Measurements from ENCODE around the gene GPD1. TPM values are rescaled to one million over a fixed set of nuclear protein-coding genes. Genes with fewer than 3 reads are reported as not detected.
A peak's percentile ranks its signal among the peaks of the same experiment; 100 is the strongest.

Gene GPD1
- total RNA-seq, 1 donor, result under 0.01 TPM

DNA sequence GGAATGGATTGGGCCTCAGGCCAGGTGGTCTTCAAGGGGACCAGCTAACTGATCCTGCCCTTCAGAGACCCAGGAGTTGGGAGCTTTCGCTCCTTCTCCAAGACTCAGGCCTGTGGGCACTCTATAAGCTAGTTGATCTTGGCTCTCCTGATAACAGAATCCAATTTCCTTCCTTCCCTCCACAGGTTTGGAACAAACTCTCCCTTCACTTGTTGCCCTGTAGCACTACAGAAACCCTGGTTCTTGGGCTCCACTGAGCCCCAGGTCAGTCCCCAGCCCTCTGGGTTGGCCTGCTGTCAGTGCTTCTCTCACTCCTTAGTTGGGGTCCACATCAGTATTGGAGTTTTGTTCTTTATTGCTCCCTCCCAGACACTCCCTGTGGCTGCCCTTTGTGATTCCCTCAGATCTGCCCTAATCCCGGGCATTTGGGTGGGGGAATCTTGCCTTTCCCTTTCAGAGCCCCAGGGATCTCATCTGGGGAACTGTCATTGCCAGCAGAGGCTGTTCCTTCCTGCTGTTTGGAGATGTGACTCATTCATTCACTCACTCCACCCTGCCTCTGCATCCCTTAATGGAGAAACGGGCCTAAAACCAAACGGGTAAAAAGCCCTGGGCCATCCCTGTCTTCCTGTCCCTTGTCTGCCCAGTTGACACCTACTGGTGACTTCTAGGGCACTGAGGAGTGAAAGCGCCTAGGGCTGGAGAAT is 4.4 kb upstream of the GPD1 start:
- no peak for DNase-seq (ENCODE audit: low read depth in 2 of 3, low spot score in 2 of 3)

DNA sequence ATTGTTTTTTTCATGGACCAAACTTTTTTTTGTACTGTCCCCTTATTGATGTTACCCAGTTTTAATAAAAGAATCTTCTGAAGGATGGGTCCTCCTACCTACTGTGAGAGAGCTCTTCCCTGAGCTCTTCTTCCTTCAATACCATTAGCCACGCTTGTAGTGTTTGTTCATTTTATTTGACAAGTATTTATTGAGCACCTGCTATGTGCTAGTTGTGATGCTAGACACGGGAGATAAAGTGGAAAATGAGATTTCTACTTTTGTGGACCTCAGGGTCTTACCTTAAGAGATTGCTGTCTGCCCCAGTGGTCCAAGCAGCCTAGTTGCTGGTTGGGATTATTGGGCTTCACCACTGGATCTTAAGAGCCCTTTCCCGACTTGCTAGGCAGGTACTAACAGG is 3.2 kb upstream of the GPD1 start:
- DNase-seq (ENCODE audit: low read depth in 2 of 3, low spot score in 2 of 3), result no peak

DNA sequence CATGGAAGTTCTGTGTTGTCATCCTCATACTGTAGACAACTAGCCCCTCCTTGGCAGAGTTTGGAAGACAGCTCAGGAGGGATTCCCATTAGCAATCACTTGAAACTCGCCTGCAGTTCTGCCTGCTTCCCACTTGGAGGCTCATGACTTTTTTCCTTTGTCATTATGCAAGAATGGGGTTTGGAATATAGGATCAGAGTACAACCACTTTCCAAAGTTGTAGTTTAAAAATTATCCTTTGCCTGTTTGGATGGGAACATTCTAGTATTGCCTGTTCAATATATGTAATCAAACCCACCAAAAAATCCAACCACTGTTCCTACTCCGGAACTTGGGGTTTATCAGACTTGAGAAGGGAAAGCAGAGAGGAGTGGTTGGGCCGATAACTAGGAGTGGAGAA is 2.1 kb upstream of the GPD1 start:
- DNase-seq (ENCODE audit: low read depth in 2 of 3, low spot score in 2 of 3), result no peak

DNA sequence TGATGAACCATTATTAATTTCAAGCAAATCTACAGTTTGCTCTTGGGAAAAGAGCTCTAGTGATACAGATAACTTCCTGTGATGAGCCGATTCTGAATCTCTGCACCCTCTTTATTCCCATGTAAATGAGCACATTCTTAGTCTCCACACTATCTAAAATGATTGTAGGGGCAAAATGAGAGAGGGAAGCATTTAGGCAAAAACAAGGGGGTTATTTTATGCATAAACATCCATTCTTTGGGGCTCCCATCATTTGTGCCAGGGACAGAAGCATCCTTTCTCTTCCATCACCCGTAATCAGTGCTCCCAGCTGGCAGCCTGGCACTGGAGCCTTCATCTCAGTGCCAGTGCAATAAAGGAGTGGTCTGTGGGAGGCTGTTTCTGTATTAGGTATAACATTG is 1.7 kb upstream of the GPD1 start:
- no peak for DNase-seq (ENCODE audit: low read depth in 2 of 3, low spot score in 2 of 3)

DNA sequence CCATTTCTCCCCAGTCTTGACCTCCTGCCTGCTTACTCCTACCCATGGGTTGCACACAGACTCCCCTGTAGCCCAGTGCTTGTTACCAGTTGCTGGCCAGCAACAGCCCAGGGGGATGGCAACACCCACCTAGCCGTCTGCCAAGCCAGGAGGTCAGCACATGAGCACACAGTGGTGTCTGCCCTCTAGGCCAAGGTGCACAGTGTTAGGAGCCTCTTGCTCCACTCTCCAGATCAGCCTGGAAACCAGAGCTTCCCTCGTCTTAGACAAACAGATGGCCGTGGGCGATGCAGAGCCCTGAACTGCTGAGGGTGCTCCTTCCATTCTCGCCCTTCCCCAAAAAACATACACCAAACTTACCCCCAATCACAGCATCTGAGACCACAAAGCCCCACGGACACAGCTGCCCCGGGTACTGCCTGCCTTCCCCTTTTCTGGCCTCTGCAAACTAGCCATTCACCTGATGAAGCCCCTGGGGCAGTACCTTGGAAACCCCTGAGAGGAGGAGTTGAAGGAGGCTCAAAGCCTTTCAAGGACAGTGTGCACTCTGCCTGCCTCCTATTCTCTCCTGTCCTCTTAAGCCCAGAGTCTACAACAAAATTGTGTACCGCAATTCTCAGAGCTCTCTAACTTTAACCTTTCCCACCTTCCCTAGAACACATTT is 1.0 kb upstream of the GPD1 start:
- no peak for DNase-seq (ENCODE audit: low read depth in 2 of 3, low spot score in 2 of 3)

DNA sequence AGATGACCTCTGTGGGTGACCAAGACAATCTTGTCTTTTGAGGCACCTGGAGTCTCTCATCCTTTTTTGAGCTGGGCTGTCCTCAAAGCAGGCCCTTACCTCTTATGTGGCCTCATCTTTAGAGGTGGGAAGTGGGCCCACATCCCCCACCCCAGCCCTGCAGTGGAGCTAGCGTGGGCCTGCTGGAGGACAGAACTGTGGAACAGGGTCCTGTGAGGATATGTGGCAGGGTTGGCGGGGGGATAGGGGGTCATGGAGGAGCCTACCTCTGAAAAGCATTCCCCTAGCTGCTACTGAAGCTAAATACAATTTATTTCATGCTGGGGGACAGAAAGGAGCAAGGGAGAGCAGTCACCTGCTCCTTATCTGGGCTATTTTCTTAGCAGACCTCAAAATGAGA is 457 bp upstream of the GPD1 start:
- DNase-seq (ENCODE audit: low read depth in 2 of 3, low spot score in 2 of 3), result no peak

DNA sequence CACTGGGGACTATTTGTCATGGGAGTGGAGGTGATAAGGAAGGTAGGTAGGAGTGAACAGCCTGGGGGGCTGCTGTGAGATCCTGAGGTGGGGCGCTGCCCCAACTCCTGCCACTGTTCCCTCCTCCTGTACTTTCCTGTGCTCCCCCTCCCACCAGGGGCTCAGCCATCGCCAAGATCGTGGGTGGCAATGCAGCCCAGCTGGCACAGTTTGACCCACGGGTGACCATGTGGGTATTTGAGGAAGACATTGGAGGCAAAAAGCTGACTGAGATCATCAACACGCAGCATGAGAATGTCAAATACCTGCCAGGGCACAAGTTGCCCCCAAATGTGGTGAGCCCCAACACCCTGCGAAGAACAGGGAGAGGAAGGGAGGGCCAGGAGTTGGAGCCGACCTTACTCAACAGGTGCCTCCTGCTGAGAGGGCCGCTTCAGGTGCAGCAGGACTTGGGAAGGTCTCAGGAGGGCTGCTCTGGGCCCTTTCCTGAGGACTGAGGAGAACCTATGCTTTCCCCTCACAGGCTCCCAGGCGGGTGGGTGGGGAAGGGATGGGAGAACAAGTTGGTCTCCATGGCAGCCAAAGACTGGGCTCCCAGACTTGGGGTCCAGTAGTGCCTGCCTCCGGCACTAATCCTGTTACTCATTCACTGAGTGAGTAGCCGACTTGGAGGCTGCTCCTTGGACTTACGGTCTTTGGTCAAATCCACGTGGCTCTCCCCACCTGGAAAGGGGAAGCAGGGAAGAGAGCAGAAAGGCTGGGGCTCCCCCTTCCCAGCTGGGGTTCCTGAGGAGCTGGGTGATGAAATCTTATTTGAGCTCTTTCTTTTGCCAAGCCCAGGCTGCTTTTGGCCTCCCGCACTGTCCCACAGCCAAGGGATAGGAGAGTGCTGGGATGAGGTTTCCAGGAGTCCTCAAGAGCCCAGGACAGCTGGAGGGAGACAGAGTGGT is 884 bp downstream of the GPD1 start:
- no peak for DNase-seq (ENCODE audit: low read depth in 2 of 3, low spot score in 2 of 3)

DNA sequence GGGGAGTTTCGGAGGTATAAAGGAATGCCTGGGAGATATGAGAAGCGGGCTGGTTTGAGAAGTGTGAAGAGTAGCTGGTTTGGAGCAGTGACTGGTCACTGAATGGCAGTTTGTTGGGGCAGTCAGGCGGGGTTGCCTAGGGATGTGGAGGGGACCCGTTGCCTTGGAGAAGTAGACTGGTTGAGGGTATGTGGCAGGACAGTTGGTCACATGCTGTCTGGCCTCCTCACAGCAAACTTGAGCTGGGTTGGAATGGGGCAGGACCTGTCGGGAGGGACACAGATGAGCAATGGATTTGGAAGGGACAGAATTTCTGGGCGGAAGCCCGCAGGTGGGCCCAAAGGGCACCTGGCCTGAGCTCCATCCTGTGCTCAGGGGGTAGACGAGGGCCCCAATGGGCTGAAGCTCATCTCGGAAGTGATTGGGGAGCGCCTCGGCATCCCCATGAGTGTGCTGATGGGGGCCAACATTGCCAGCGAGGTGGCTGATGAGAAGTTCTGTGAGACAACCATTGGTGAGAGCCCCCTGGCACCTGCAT is 2.2 kb downstream of the GPD1 start:
- DNase-seq (ENCODE audit: low read depth in 2 of 3, low spot score in 2 of 3), result no peak

DNA sequence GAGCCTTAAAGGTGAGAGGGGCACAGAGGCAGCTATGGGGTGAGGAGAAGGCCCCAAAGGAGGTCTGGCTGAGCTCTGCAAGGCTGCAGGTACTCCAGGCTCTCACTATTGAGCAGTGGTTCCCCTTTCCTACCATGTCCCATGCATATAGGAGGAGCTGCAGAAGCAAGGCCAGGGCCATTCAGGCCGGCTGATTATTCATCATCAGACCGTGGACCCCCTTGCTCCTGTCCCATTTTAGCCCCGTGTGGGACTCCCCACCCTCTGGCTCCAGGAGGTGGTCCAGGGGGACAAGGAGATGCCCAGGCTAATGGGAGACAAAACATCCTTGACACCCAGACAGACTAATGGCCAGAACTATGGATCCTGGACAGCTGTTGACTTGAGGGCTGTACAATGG is 3.1 kb downstream of the GPD1 start:
- DNase-seq (ENCODE audit: low read depth in 2 of 3, low spot score in 2 of 3), result no peak

DNA sequence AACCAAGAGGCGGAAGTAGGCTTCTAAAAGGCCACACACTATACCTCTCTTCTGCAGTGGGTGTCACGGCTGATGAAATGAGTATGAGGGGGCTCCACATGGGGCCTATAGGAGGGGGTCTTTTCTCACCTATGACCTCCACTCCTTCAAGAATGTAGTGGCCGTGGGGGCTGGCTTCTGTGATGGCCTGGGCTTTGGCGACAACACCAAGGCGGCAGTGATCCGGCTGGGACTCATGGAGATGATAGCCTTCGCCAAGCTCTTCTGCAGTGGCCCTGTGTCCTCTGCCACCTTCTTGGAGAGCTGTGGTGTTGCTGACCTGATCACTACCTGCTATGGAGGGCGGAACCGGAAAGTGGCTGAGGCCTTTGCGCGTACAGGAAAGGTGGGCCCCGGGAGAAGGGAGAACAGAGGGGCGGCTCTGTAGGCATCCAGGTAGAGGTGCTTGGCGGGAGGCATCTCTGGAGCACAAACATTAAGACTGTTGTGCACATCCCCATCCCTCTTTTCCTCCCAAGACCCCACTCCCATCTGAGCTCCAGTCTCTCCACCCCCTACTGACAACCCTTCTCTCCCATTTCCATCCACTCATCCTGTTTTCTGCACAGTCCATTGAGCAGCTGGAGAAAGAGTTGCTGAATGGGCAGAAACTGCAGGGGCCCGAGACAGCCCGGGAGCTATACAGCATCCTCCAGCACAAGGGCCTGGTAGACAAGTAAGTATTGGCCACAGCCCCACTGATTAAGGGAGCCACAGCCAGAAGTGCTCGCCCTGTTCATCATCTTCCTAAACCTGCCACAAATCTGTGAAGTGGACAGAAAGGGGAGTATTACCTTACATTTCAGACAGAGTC is 3.8 kb downstream of the GPD1 start:
- DNase-seq (ENCODE audit: low read depth in 2 of 3, low spot score in 2 of 3), result no peak

DNA sequence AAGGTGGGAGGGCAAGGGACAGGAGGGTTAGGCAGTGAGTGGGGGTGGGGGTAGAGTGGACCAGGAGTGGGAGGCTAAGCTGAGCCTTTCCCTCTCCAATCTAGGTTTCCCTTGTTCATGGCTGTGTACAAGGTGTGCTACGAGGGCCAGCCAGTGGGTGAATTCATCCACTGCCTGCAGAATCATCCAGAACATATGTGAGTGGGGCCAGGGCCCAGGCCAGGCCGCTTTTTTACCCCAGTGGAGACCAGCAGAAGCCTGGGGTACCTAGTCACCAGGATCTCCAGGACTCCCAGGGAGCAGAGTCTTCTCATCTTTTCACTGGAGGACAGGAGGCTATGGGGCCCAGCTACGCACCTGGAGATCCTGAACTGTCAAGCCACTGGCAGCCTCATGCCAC is 5.5 kb downstream of the GPD1 start:
- no peak for DNase-seq (ENCODE audit: low read depth in 2 of 3, low spot score in 2 of 3)

DNA sequence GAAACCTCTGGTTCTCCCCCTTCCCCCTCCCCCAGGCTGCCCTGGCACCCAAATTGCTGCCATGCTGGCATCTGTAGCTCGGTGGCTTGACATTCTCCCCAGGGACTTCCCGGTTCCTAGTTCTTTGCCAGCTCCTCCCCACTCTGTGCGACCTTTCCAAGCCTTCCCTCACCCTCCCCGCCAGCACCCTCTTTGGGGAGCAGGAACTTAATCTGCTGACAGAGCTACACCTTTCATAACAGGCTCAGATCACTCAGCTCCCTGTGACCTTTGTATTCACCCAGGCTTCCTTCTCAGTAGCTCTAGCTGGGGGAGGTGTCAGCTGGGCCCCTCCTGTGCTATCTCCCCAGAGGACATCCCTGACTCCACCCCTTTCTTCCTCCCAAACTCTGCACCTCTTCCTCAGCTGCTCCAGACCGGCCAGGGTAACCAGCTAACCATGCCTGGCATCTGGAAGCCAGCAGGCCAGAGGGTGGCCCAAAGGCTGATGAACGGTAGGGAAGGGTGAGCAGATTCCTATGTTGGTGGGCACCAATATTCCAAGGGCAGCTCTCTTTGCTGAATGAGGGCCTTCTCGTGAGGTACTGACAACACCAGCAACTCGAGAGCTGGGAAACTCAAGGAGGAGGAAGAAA is 6.4 kb downstream of the GPD1 start:
- no peak for DNase-seq (ENCODE audit: low read depth in 2 of 3, low spot score in 2 of 3)

DNA sequence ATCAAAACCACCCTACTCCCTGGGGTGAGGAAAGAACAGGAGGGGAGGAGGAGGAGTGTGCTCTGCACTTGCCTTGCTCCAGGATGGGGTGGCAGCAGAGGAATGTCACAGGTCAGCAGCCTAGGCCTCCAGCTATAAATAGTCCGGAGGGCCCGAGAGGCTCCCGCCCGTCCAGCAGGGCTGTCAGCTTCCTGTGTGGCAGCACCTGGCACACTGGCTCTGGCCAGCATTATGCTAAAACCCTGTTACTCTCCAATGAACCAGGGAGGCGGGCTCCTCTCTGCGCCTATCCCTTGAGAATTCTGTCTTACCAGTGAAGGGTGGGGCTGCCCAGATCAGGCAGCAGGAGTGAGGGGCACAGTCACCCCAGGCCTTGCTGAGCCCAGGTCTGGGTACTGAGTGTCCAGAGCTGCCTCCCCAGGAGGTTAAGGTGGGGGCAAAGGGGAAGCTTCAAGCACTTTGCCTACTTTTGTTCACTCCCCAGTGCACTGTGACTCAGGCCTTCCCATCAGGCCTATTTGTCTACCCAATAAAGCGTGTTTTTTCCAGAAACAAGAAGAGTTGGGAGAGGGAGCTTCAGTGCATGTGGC is 7.0 kb downstream of the GPD1 start:
- DNase-seq (ENCODE audit: low read depth in 2 of 3, low spot score in 2 of 3), result peak in 1 of 3 donors; percentile 6

DNA sequence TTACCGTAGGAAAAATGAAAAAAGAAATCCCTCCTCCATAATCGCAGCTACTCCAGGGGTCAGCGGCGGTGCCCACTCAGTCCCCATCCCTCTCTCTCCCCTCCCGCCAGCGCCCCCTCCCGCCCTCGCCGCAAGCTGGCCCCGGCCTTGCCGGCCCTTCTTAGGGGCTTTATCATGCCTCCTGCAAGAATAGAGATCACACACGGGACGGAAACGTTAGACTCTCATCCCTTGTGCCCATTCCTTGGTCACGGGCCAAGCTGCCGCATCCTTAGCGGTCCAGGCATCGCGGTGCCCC is 7.5 kb downstream of the GPD1 start:
- no peak for DNase-seq (ENCODE audit: low read depth in 2 of 3, low spot score in 2 of 3)

DNA sequence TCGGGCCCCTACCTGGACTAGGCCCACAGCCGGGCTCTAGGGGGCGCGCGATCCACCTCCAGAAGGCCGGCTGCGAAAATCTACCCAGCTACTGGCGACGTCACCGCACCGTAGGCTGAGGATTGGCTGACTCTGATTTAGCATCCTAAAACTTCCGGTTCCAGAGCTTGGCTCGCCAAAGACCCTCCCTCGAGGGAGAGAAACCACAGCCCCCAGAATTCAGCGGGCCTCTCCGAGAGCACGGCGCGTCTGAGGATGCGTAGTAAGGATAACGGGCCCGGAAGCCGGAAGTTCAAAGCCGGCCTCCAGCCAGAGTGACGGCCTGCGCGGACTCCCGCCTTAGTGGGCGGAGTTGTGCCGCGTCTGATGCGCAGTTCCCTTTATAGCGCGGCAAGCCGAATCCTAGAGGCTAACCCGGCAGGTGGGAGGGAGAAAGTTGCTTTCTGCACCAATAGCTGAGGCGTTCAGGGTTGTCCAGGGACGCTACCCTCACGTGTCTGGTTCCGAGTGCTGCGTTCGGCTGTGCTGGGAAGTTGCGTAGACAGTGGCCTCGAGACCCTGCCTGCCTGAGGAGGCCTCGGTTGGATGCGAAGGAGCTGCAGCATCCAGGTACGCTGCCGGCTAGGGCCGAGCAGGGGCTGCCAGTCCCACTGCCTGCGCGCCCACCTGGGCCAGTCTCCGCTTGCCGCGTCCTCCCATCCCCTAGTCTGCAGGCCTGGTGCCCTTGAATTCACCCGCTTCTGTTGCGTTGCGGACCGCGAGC is 8.1 kb downstream of the GPD1 start, which contains the start of gene COX14:
Gene COX14, plus strand, starts transcription at position 544 of the 763 bp plus-strand sequence. CDS start 7,808 bp downstream, outside the sequence.
- peak; percentile 98 to 100 (median 99) for DNase-seq (ENCODE audit: low read depth in 2 of 3, low spot score in 2 of 3)

DNA sequence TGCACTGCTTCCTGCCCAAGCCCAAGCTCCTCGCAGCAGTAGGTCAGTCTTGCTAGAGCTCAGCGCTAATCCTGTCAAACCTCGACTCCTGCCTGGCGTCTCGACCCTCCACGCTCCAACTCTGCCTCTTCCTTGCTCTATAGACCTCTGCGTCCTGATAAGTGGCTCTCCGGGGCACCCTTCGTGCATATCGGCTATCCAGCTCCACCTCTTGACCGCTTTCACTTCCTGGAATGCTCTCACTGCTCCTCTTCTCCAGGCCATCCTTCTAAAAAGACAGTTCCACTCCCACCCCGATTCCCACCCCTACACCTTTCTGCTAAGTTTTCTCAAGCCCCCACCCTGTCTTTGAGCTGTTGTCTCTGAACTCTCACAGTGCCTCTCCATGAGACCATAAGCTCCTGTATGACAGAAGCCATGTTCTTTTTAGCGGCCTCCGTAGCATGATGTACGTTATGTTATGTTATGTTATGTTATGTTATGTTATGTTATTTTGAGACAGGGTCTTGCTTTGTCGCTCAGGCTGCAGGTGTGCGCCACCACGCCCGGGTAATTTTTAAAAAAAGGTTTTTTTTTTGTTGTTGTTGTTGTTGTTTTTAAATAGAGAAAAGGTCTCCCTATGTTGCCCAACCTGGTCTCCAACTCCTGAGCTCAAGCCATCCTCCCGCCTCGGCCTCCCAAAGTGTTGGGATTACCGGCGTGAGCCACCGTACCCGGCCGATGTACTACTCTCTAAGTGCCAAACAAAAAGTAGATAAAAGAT is 8.8 kb downstream of the GPD1 start:
- DNase-seq (ENCODE audit: low read depth in 2 of 3, low spot score in 2 of 3), result no peak

DNA sequence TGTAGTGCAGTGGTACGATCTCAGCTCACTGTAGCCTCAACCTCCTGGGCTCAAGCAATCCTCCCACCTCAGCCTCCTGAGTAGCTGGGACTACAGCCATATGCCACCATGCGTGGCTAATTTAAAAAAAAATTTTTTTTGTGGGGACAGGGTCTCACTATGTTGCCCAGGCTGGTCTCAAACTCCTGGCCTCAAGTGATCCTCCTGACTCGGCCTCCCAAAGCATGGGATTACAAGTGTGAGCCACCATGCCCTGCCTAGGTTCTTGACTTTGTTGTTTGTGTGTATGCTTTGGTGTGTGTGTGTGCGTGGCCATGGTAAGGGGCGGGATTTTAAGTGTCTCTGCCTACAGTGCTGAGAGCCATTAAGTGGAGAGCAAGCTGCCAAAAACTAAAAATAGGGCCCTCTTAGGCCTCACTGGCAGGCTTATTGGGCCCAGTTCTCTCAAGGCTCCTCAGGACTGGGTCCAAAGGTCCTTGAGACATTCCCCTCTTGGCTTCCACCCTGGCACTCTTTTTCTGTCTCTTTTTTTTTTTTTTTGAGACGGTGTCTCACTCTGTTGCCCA is 13.3 kb downstream of the GPD1 start:
- no peak for DNase-seq (ENCODE audit: low read depth in 2 of 3, low spot score in 2 of 3)

DNA sequence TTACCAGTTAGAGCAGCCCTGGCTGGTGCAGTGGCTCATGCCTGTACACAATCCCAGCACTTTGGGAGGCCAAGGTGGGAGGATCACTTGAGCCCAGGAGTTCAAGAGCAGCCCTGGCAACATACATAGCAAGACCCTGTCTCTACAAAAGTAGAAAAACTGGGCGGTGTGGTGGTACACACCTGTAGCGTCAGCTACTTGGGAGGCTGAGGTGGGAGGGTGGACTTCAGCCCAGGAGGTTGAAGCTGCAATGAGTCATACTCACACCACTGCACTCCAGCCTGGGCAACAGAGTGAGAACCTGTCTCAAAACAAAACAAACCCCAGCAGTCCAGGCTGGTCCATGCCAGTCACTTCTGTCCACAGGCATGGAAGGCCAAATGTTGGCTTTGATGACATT is 15.6 kb downstream of the GPD1 start:
- no peak for DNase-seq (ENCODE audit: low read depth in 2 of 3, low spot score in 2 of 3)

Data from hematopoietic multipotent progenitor cell (in vitro differentiated cells).